Measurements from ENCODE around the gene DOC2B.

GRCh38 chr17:171871-172270 lies 9.6 kb downstream of the DOC2B start:
- TF ChIP-seq, protein P1, sequence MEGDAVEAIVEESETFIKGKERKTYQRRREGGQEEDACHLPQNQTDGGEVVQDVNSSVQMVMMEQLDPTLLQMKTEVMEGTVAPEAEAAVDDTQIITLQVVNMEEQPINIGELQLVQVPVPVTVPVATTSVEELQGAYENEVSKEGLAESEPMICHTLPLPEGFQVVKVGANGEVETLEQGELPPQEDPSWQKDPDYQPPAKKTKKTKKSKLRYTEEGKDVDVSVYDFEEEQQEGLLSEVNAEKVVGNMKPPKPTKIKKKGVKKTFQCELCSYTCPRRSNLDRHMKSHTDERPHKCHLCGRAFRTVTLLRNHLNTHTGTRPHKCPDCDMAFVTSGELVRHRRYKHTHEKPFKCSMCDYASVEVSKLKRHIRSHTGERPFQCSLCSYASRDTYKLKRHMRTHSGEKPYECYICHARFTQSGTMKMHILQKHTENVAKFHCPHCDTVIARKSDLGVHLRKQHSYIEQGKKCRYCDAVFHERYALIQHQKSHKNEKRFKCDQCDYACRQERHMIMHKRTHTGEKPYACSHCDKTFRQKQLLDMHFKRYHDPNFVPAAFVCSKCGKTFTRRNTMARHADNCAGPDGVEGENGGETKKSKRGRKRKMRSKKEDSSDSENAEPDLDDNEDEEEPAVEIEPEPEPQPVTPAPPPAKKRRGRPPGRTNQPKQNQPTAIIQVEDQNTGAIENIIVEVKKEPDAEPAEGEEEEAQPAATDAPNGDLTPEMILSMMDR (IDR thresholded peaks at IDR 0.05) = no peak
- TF ChIP-seq POLR2A (IDR thresholded peaks at IDR 0.05) = no peak
